ENCODE measurements around the gene PRDM5.

Gene PRDM5

GRCh38 chr4:120903419-120903818 is 19.1 kb downstream of the PRDM5 start:
- no peak for DNase-seq (ENCODE audit: low spot score)

DNA sequence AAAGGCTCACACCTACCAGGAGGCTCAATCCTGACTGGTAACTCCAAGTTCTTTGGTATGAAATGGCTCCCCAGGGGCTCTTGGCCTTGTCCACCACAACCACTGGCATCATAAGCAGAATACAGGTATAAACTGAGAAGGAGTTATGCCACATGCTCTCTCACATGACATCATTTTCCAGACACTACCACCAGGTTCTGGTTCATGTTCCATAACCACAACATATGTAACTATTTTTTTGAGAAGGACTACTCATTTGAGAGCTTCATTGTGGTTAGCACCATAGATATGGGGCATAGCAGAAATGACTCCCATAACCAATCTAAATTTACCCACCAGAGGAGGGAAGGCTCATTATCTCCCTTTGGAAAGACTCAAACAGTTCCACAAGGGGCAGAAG is 19.6 kb downstream of the PRDM5 start:
- no peak for DNase-seq (ENCODE audit: low spot score)

DNA sequence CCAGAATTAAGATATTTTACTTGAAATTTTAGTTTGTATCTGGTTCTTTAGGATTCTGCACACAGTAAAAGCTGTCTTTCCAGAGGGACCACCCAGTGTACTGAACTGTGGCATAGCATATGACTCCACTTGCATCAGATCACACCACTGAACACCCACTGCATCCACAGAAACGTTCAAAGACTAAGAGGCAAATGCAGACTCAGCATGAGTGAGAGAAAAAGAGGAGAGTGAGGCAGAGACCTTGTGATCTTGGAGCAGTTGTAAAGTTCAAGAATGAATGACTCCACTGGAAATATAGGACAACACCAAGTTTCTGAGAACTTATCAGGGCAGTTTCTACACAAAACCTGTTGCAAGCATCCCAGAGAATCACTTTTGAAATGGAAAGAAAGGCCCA is 20.8 kb downstream of the PRDM5 start:
- no peak for DNase-seq (ENCODE audit: low spot score)

DNA sequence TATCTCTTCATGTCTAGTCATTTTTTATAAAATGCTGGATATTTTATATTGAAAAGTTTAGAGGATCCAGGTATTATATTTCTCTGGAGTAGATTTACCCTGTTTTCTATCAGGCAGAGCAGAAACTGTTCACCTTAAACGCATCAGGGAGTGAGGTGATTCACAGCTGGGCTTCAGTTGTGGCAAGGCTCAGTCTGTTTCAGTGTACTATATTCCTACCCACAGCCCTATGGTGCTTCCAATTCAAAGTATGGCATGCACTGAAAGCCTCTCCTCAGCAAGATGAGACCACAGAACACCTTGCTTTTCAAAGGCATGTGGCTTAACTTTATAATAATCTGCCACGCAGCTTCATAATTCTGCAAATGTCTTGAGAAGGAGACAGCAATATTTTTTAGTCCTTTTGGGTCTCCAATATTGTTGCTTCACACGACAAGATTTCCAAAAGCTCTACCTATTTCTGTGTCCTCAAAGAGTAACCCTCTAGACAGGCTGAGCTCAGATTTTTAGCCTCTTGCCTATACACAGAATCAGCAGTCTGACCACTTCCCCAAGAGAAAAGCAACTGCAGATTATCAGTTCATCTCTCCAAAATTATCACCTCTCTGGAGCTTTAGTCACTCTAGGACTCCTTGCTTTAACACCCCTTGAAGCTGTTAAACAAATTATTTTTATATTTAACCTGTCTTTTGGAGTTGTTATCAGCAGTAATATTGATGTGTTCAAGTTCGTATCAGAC is 24.4 kb downstream of the PRDM5 start:
- no peak for DNase-seq (ENCODE audit: low spot score)

DNA sequence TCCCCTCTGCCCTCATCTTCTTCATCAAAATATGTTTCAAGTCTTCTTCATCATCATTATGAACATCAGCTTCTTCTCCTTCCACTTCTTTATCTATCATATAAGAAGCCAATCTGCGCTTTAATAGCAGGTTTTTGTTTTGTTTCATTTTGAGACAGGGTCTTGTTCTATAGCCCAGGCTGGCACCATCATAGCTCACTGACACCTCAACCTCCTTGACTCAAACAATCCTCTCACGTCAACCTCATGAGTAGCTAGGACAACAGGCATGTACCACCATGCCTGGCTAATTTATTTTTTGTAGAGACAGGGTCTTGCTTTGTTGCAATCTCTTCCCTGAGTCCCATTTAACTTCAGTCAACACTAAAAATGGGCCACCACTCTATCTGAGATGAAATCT is 27.0 kb downstream of the PRDM5 start:
- DNase-seq (ENCODE audit: low spot score) = no peak

GRCh38 chr4:120893314-120893713 is 29.2 kb downstream of the PRDM5 start:
- no peak for DNase-seq (ENCODE audit: low spot score)

- no peak for DNase-seq (ENCODE audit: low spot score)
Measured at GRCh38 chr4:120886191-120886590, 36.3 kb downstream of the PRDM5 start.

- no peak for DNase-seq (ENCODE audit: low spot score)
Measured at GRCh38 chr4:120881846-120882245, 40.7 kb downstream of the PRDM5 start.

- DNase-seq (ENCODE audit: low spot score) = no peak
Measured at GRCh38 chr4:120881351-120881750, 41.2 kb downstream of the PRDM5 start.

GRCh38 chr4:120877021-120877420 is 45.5 kb downstream of the PRDM5 start:
- DNase-seq (ENCODE audit: low spot score) = no peak

DNA sequence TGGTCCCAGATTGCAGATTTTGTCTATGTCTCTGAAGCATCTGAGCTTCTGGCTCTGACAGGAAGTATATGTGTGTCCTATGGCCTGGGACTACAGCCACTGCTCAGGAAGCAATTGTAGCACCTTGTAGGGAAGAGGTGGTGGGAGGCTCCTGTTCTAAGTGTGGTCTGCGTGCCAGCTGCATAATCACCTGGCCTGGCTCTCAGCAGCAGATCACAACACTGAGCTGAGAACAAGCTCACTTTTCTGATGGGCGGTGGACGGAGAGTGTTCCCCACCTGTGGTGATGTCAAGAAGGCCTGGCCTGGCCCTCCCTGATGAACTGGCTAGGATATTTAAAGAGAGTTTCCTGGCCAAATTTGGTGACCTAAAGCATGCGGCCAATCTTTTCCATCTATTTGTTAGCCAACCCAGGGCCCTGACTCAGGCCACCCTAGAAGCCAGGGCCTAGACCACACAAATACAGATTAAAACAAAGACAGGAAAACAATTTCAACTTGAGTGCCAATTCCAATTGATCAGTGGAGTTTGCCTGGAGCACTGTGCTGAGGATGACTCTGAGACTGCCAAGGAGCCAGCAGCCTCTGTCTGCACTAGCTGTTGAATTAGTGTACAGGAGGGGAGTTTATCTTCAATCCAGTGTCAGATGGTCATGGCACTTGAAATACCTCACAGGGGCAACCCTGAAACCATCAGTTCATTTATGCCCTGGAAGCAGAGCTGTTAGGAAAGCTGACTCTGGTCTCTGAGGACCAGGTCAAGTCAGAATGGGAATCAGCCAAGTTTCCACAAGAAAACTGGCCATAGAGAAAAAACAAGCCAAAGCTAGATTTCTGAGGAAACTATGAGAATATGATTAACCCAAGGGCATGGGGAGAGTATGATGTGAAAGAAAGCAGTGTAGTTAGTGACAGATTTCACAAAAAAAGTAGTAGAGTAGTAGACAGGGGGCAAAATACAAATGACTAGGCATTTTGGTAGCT is 47.4 kb downstream of the PRDM5 start:
- no peak for DNase-seq (ENCODE audit: low spot score)

GRCh38 chr4:120873554-120873953 is 49.0 kb downstream of the PRDM5 start:
- DNase-seq (ENCODE audit: low spot score) = no peak

- DNase-seq (ENCODE audit: low spot score) = no peak
Measured at GRCh38 chr4:120871173-120871572, 51.4 kb downstream of the PRDM5 start.

DNA sequence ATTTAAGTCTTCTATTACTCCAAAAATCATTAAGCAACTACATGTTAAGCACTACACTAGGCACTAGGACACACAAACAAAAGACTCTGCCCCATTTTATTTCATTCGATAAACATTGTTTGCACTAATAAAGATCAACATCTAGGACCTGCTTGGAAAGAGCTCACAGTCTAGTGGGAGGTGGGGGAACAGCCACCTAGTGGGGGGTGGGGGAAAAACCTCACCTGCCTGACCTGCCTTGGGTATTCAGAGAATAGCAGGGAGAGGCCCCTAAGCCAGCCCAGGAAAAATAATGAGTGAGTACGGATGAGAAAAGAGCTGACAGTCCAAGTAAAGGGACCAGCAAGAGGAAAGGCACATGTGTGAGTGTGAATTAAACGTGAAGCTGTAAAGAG is 52.2 kb downstream of the PRDM5 start:
- peak; percentile 29 for DNase-seq (ENCODE audit: low spot score)

GRCh38 chr4:120869613-120870278 is 52.8 kb downstream of the PRDM5 start:
- no peak for DNase-seq (ENCODE audit: low spot score)

DNA sequence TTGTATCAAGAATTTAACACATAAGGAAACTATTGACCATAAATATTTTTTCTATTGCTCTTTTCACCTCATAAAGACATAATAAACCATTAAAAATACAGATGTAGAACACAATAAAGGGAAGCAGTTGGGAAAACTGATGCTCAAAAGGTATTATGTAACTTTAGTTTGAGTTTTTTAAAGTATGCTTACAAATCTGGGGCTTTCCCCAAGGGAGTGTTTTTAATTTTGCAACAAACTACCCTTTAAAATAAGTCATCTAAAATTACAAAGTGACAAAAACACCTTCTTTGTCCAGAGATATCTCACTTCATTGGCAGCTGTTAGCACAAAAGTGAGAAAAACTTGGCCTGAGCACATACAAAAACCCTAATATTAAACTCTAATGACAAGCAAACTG is 55.0 kb downstream of the PRDM5 start:
- no peak for DNase-seq (ENCODE audit: low spot score)

GRCh38 chr4:120865985-120866384 is 56.5 kb downstream of the PRDM5 start:
- DNase-seq (ENCODE audit: low spot score) = no peak

DNA sequence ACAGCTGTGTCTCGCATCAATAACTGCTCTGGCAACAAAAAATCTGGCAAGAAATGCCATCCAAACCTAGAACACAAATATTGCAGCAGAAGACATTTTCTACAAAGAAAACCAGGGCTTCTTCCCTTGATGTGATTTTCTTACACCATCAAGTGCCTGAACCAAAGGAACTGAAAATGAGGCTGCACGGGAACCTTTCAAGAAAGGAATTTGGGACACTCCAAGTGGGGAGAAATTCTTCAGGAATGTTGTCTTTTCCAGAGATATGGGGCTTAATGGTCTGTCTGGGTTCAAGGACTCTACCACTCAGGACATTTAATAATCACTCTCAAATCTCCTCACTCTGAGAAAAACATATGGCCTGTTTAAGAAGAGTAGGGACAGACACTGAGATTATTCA is 57.6 kb downstream of the PRDM5 start:
- no peak for DNase-seq (ENCODE audit: low spot score)

- no peak for DNase-seq (ENCODE audit: low spot score)
Measured at GRCh38 chr4:120862432-120862831, 60.1 kb downstream of the PRDM5 start.

- DNase-seq (ENCODE audit: low spot score) = no peak
Measured at GRCh38 chr4:120861852-120862251, 60.7 kb downstream of the PRDM5 start.

- DNase-seq (ENCODE audit: low spot score) = no peak
Measured at GRCh38 chr4:120858776-120859175, 63.8 kb downstream of the PRDM5 start.

- no peak for DNase-seq (ENCODE audit: low spot score)
Measured at GRCh38 chr4:120857312-120857711, 65.2 kb downstream of the PRDM5 start.

- no peak for DNase-seq (ENCODE audit: low spot score)
Measured at GRCh38 chr4:120856294-120856693, 66.2 kb downstream of the PRDM5 start.

Data from D341Med (cell line).